OCI-LY1 (cell line): Measurements from ENCODE around the gene NCAPG.

Experiments used
- CTCF ChIP-seq: fragments of 200-600 bp; sonication (generic), shearing (Covaris generic); IDR thresholded peaks from 2 replicates; pipeline ENCODE4 v1.5.1; 2017; ENCODE audit warnings: mild to moderate bottlenecking, antibody characterized with exemption, low read length, moderate library complexity, mixed read lengths
- EZH2 ChIP-seq: fragments of 200-600 bp; sonication (generic), shearing (Covaris generic); IDR thresholded peaks from 2 replicates; pipeline ENCODE4 v1.8.0; 2017; ENCODE audit warnings: borderline replicate concordance, mixed run types, mild to moderate bottlenecking, antibody characterized with exemption, low read length, moderate library complexity, mixed read lengths

GRCh38 chr4:17797808-17798207 lies 13.0 kb upstream of the NCAPG start:
- TF ChIP-seq CTCF (no peak), EZH2 (no peak)
